GM19397 (cell line): Measurements from ENCODE around the gene PIWIL4.
"Not testable (repeated sequence)": the region's sequence is repeated elsewhere in the genome, so short reads cannot be mapped to it uniquely, and the experiment has no call there.

Experiments
- ATAC-seq: cut with Tn5 transposase; IDR thresholded peaks from one replicate; pipeline ENCODE4 v1.9.1; 2021; ENCODE audit warnings: mild to moderate bottlenecking, moderate library complexity; ENCODE audit not compliant: unreplicated experiment

Gene PIWIL4

GRCh38 chr11:94635072-94635471 is 67.9 kb downstream of the PIWIL4 start:
- no peak for ATAC-seq

DNA sequence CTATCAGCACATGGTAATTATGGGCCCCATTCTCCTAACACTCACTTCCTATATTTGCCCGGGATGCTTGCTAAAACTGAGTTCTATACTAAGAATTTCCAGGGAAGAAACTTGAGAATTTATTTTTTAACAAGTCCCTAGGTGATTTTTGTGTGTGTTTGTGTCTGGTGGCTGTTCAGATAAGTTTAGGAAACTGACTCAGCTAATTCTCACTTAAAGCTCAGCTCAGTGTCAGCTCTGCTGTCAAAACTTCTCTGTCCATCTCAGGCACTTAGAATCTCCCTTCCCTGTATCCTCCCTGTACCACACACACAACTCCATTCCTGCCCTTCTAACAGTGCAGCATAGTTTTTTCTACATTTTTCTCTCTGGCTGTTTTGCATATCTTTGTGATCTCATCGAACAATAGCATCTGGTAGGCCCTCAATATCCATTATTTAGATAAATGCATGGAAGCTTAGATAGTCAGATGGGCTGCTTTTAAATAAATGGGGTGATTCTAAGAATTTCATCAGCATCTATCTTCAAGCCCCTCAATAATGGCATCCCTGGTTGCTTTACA is 69.3 kb downstream of the PIWIL4 start:
- no peak for ATAC-seq

- ATAC-seq: no peak
Observed at GRCh38 chr11:94638301-94638901, 71.2 kb downstream of the PIWIL4 start.

- no peak for ATAC-seq
Observed at GRCh38 chr11:94638902-94639373, 71.8 kb downstream of the PIWIL4 start.

DNA sequence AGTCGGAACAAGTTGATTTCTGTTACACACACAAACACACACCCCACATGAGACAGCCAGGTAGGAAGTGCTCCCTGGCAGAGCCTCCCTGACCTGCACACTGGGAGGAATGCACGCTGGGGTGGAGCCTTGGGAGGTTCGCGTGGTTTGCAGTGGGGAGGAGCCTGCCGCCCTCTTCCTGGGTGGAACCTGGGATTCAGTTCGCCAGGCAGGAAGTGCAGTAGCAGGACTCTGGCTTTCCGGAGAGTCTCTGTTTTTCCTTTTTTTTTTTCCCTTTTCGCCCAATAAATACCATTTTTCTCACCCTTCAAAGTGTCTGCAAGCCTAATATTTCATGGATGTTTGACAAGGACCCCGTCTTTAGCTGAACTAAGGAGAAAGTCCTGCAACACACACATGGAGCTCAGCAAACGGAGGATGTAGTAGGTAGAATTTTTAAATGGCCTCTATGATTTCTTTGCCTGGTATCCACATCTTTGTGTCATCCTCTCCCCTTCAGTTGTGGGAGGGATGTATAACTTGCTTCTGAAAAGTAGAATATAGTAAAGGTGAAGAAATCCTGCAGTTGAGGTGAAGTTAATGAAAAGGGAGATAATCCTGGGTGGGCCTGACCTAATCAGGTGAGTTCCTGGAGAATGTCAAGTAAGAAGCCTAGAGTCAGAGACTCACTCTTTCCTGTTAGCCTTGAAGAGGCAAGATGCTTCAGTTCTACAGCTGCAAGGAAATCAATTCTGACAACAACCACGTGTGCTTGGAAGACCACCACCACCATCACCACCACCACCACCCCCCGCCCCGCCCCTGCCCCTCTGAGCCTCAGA is 72.9 kb downstream of the PIWIL4 start:
- no peak for ATAC-seq

DNA sequence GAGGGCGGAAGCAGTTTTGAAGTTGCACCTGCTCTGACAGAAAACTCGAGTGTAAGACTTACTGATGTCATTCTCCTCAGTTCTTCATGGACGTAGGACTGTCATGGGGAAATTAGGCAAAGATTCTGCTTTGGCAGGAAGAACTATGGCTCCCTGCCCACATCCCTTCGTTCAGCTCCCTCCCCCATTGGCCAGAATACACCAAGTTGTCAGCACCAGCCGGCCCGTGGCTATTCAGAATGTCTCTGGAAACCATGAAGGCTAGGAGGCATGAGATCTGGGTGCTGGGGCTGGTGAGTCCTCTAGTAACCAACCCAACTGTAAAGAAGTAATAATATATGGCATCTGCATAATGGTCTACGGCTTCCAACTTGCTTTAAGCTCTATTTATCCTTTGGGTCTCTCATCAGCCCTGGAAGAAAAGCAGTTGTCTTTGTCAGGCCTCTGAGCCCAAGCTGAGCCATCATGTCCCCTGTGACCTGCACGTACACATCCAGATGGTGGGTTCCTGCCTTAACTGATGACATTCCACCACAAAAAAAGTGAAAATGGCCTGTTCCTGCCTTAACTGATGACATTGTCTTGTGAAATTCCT is 74.1 kb downstream of the PIWIL4 start:
- no peak for ATAC-seq

GRCh38 chr11:94643186-94643585 is 76.0 kb downstream of the PIWIL4 start:
- not testable (repeated sequence) for ATAC-seq

DNA sequence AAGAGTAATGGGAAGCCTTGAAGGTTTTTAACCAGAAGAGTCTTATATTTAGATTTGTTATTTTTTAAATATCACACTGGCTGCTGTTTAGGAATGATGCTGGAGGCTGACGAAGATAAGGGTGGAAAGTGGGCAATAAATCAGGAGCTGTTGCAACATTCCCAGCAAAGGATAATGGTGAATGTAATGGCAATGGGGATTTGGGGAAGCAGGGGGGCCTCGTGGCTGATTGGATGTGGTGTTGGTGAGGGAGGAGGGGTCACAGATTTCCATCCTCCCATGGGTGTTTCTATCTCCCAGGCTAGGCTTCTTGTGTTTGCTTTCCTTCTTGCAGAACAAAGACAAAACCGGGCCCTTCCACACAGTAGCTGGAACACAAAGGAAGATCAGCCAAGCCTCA is 80.8 kb downstream of the PIWIL4 start:
- ATAC-seq: no peak

DNA sequence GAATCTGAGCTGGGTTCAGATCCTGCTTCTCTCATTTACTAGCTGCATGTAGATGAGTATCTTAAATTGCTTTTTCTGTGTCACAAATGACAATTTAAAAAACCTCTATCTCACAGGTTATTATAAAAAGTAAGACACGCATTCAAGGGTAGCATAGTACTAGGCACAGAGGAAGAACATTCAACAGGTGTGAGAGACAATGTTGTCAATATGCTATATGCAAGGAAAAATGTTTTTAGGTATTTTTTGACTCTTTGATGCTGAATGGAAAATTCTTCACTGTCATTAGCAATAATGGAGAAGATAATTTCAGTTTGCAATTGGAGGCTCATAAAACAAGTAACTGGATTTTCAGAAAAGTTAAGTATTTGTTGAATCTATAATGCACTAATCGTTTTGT is 81.6 kb downstream of the PIWIL4 start:
- no peak for ATAC-seq

DNA sequence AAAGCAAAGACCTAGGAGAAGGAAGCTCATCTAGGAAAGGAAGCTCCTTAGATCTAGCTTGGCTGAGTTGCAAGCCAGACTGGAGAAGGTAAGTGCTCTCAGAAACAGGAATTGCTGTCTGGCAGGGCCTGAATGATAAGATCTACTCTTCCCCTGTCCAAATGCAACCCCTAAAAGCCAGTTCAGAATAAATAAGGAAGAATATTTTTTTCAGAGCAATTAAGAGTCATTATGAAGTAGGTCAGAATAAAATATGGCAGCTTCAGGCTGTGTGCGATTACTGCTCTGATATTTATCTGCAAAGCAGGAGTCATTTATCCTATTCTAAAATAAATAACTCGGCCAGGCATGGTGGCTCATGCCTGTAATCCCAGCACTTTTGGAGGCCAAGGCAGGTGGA is 82.1 kb downstream of the PIWIL4 start:
- ATAC-seq: no peak

- ATAC-seq: no peak
Observed at GRCh38 chr11:94649964-94650623, 82.9 kb downstream of the PIWIL4 start.

DNA sequence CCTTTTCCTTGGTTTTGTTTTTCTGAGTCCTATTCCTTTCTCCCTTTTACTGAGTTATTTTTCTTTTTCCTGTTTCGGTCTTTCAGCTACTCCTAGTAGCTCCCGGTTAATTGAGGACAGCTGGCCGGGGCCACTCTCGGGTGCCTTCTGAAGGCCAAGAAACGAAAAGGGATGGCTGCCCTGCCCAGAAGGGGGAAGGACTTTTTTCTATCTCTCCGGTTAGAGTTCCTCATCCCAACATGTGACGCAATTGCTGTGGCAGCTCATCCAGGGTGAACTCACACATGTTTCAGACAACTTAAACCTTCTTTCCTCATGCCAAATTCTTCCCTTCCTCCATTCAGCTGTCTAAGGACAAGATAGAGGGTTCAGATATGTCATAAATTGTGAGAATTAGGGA is 83.6 kb downstream of the PIWIL4 start:
- no peak for ATAC-seq

DNA sequence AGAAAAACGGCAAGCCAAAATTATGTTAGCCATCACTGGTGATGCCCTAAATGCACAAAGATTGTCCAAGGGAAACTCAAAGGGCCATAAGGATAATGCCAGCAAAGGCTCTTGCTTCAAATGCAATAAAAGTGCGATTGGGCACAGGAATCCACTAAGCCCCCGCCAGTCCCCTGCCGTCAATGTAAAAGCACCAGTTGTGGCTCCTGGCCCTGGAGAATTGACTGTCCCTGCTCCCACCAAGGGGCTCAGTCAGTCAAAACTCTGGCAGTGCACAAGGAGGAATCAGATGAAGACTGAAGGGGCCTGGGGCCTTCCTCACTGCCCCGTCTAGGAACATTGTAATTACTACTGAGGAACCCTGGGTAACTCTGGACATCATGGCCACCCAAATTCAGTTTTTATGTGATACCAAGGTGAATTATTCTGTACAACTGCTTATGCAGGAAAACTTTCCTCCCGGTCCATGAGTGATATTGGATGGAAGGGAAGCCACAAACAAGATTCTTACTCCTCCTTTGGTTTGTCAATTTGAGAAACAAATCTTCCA is 85.6 kb downstream of the PIWIL4 start:
- no peak for ATAC-seq

DNA sequence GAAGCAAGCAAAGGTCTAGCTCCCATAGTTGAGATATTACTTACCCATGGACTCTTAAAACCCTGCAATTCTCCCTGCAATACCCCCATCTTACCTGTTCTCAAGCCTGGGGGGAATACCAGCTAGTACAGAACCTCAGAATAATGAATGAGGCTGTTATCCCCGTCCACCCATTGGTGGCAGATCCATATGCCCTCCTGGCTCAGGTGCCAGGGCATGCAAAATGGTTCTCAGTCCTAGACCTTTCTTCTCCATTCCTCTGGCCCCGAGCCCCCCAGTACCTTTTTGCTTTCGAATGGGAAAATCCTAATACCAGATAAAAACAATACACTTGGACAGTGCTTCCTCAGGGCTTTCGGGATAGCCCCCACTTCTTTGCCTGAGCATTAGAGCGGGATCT is 86.4 kb downstream of the PIWIL4 start:
- no peak for ATAC-seq

- no peak for ATAC-seq
Observed at GRCh38 chr11:94654201-94654600, 87.0 kb downstream of the PIWIL4 start.

DNA sequence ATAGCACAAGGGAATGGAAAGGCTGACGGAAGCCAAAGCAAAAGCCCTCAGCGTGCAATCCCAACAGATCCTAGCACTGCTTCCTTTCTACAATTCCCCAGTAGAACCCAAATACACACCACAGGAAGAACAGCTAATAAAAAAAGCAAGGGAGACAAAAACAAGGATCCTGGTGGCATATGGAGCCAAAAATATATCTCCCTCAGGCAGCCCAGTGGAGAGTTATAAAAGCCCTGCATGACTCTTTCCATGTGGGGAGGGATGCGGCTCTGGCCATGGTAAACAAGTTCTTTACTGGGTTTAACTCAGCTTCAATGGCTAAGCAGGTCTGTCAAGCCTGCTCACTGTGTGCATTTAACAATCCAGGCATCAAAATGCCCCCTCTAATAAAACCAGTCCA is 88.1 kb downstream of the PIWIL4 start:
- no peak for ATAC-seq

- no peak for ATAC-seq
Observed at GRCh38 chr11:94655956-94656355, 88.8 kb downstream of the PIWIL4 start.

DNA sequence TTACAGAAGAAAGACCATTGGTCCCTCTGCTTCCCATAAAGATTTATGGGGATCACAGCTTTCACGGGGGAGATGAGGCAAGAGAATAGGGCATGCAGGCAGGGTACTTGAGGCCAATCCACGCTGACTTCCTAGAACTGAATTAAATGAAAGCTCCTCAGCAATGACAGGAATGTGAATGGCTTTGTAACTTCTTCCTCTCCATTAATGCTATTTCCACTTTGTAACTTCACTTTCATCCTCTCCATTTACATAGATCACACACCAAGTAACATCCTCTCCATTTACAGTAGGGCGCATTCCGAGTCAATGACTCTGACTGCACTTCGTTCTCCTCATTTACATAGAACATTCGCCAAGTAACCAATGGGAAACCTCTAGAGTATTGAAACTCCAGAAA is 89.8 kb downstream of the PIWIL4 start:
- no peak for ATAC-seq

GRCh38 chr11:94657629-94658028 is 90.5 kb downstream of the PIWIL4 start:
- ATAC-seq: no peak

DNA sequence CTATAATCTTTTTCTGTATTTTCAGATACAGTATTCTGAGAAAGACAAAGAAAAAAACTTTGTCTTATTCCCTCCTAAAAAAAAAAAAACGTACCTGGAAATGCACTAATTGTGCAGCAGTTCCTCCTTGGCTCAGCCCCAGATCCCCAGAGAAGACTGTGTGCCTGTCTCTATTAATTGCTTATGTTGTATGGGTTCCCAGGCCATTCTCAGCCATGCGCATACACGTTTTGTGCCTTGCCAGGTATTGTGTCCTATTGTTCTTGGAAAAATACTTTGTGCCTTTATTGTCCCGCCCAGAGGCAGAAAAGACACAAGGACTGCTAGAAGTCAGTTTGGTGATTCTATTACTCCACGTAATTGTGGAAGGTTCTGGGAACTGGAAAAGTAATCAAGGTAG is 91.2 kb downstream of the PIWIL4 start:
- ATAC-seq: no peak

GRCh38 chr11:94658888-94659287 is 91.7 kb downstream of the PIWIL4 start:
- ATAC-seq: no peak
